Mesenchymal stem cell (in vitro differentiated cells and primary cell): ENCODE data around the gene WDR91.

Experiments
- DNase-seq: peaks from one replicate; pipeline ENCODE4 v3.0.0-alpha.2; 2013
- H2AFZ ChIP-seq: one replicate; pipeline ENCODE4 v1.6.1; 2013; ENCODE audit warnings: low read depth, mild to moderate bottlenecking, control low read depth, inconsistent platforms, low read length, moderate library complexity
- H2AK5ac ChIP-seq: 2 replicates; pipeline ENCODE4 v1.6.1; 2013; ENCODE audit warnings: low read length, moderate library complexity, mild to moderate bottlenecking, inconsistent platforms; ENCODE audit not compliant: severe bottlenecking
- H2BK120ac ChIP-seq: one replicate; pipeline ENCODE4 v1.6.1; 2013; ENCODE audit warnings: low read depth, mild to moderate bottlenecking, inconsistent platforms, low read length, moderate library complexity
- H2BK12ac ChIP-seq, 2 experiments: one replicate each; pipeline ENCODE4 v1.6.1; 2013; ENCODE audit warnings: inconsistent platforms in 2 of 2, low read length in 2 of 2, mild to moderate bottlenecking in 2 of 2, moderate library complexity in 2 of 2, control low read depth in 1 of 2
- H2BK15ac ChIP-seq: one replicate; pipeline ENCODE4 v1.6.1; 2013; ENCODE audit warnings: mild to moderate bottlenecking, low read depth, inconsistent platforms; ENCODE audit not compliant: poor library complexity, severe bottlenecking
- H2BK5ac ChIP-seq: 2 replicates; pipeline ENCODE4 v1.6.1; 2013; ENCODE audit warnings: low read depth, mild to moderate bottlenecking, low read length, control low read depth, inconsistent platforms; ENCODE audit not compliant: poor library complexity, severe bottlenecking
- H3K14ac ChIP-seq, 2 experiments: one replicate each; pipeline ENCODE4 v1.6.1; 2013; ENCODE audit warnings: inconsistent platforms in 2 of 2, low read length in 2 of 2, control low read depth in 1 of 2, mild to moderate bottlenecking in 1 of 2, moderate library complexity in 1 of 2
- H3K18ac ChIP-seq, 2 experiments: one replicate each; pipeline ENCODE4 v1.6.1; 2013; ENCODE audit warnings: inconsistent platforms in 2 of 2, low read length in 2 of 2, control low read depth in 1 of 2, low read depth in 1 of 2, mild to moderate bottlenecking in 1 of 2
- H3K23ac ChIP-seq, 2 experiments: one replicate each; pipeline ENCODE4 v1.6.1; 2013; ENCODE audit warnings: inconsistent platforms in 2 of 2, low read length in 2 of 2, mild to moderate bottlenecking in 2 of 2, moderate library complexity in 2 of 2, control low read depth in 1 of 2
- H3K27ac ChIP-seq: 2 replicates; pipeline ENCODE4 v1.5.1; 2013; ENCODE audit warnings: mild to moderate bottlenecking, moderate library complexity, low read length, control low read depth, inconsistent platforms; ENCODE audit not compliant: poor library complexity, severe bottlenecking
- H3K27me3 ChIP-seq, 2 experiments: 2 replicates each; pipeline versions ENCODE4 v1.6.1 to v1.7.0; 2013; ENCODE audit warnings: low read length in 2 of 2, mild to moderate bottlenecking in 2 of 2, moderate library complexity in 2 of 2, control low read depth in 1 of 2, inconsistent platforms in 1 of 2; ENCODE audit not compliant: control insufficient read depth in 1 of 2, insufficient read depth in 1 of 2
- H3K36me3 ChIP-seq, 2 experiments: 2 replicates each; pipeline versions ENCODE4 v1.6.1 to v1.7.0; 2013; ENCODE audit warnings: low read length in 2 of 2, control low read depth in 1 of 2, inconsistent platforms in 1 of 2, low read depth in 1 of 2, mild to moderate bottlenecking in 1 of 2; ENCODE audit not compliant: insufficient read depth in 2 of 2, control insufficient read depth in 1 of 2
- H3K4ac ChIP-seq, 2 experiments: one replicate each; pipeline ENCODE4 v1.6.1; 2013; ENCODE audit warnings: inconsistent platforms in 2 of 2, low read length in 2 of 2, mild to moderate bottlenecking in 2 of 2, moderate library complexity in 2 of 2, control low read depth in 1 of 2, low read depth in 1 of 2
- H3K4me1 ChIP-seq: 2 replicates; pipeline ENCODE4 v1.6.1; 2013; ENCODE audit warnings: low read depth, low read length, control low read depth; ENCODE audit not compliant: control insufficient read depth, insufficient read depth
- H3K4me2 ChIP-seq: 2 replicates; pipeline ENCODE4 v1.6.1; 2013; ENCODE audit warnings: low read length, mild to moderate bottlenecking, inconsistent platforms; ENCODE audit not compliant: poor library complexity, severe bottlenecking
- H3K4me3 ChIP-seq, 2 experiments: 2 replicates each; pipeline versions ENCODE4 v1.5.1 to v1.7.0; 2013; ENCODE audit warnings: low read length in 2 of 2, mild to moderate bottlenecking in 2 of 2, control low read depth in 1 of 2, low read depth in 1 of 2; ENCODE audit not compliant: insufficient read depth in 1 of 2
- H3K79me1 ChIP-seq: replicated peaks from 2 replicates; pipeline ENCODE4 v1.6.1; 2013; ENCODE audit warnings: mild to moderate bottlenecking, control low read depth, low read length, inconsistent platforms; ENCODE audit not compliant: poor library complexity, severe bottlenecking
- H3K9ac ChIP-seq: 2 replicates; pipeline ENCODE4 v1.7.0; 2013; ENCODE audit warnings: mild to moderate bottlenecking, low read length, moderate library complexity
- H3K9me3 ChIP-seq: 2 replicates; pipeline ENCODE4 v1.7.0; 2013; ENCODE audit warnings: mild to moderate bottlenecking, low read length; ENCODE audit not compliant: control insufficient read depth
- H4K8ac ChIP-seq: one replicate; pipeline ENCODE4 v1.6.1; 2013; ENCODE audit warnings: inconsistent platforms, mild to moderate bottlenecking, low read length, moderate library complexity
- H4K91ac ChIP-seq: one replicate; pipeline ENCODE4 v1.6.1; 2013; ENCODE audit warnings: mild to moderate bottlenecking, low read length, inconsistent platforms
- WGBS: methylation state at CpG from one replicate; pipeline ENCODE4 v1.1.7; 2013; ENCODE audit warnings: mixed read lengths; 5-methylcytosine and 5-hydroxymethylcytosine counted together

The WDR91 gene

DNA sequence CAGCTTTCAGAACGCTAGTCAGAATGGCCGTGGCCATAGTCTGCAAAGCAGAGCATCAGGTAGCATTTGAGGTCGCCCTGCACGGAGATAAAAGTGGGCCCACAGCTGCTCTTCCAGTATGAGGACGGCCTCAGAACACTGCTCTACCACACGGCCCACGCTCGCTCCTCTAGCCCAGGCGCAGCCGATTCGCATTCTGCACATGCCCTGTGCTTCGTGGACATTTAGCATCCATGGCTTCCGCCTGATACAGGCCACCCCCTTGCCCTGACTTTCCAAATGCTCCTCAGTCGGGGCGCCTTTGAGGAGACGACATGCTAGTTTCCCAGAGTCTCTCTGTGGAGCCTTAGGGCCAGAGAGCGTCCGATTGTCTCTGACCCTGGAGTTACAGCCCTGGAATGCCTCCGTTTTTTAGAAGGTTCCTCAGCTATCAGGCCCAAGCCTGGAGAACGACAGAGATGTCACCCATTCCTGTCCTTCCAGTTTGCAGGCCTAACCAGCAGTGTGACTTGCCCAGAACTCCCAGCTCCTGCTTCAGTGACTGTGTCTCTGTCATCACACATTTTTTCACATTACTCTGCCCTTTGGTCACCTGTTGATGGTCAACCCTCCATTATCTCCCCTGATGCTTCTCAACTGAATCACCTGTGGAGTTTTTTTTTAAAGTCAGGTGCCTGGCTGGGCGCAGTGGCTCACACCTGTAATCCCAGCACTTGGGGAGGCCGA is 36.6 kb upstream of the WDR91 start:
- no peak overlapping the region for H2AK5ac ChIP-seq
- H2BK12ac ChIP-seq, result no peak overlapping the region
- no peaks in the 10 kb centered on the region for H3K79me1 ChIP-seq
- no peak overlapping the region for H4K8ac ChIP-seq
- no peak overlapping the region for H2BK15ac ChIP-seq
- no peak overlapping the region for H3K23ac ChIP-seq
- WGBS, result 92% methylated on average over 22 of the region's 22 CpGs
- no peak overlapping the region for H2AFZ ChIP-seq
- no peak overlapping the region for H3K18ac ChIP-seq
- H3K4me3 ChIP-seq, result no peak overlapping the region
- no peaks in the 10 kb centered on the region for H3K9me3 ChIP-seq
- no peak overlapping the region for H2BK120ac ChIP-seq
- DNase-seq, result no peak
- peaks cover 6% of the 10 kb centered on the region for H3K4me1 ChIP-seq
- H3K36me3 ChIP-seq, result peaks cover 0 to 2% of the 10 kb centered on the region in 2 experiments
- no peak overlapping the region for H4K91ac ChIP-seq
- H3K27me3 ChIP-seq, result peaks cover 0 to 4% of the 10 kb centered on the region in 2 experiments
- no peak overlapping the region for H2BK5ac ChIP-seq
- no peak overlapping the region for H3K4me2 ChIP-seq
- H3K14ac ChIP-seq, result no peak overlapping the region
- H3K4ac ChIP-seq, result peak overlapping the region in 1 of 2 experiments; percentile 53
- no peak overlapping the region for H3K9ac ChIP-seq
- no peak overlapping the region for H3K27ac ChIP-seq

DNA sequence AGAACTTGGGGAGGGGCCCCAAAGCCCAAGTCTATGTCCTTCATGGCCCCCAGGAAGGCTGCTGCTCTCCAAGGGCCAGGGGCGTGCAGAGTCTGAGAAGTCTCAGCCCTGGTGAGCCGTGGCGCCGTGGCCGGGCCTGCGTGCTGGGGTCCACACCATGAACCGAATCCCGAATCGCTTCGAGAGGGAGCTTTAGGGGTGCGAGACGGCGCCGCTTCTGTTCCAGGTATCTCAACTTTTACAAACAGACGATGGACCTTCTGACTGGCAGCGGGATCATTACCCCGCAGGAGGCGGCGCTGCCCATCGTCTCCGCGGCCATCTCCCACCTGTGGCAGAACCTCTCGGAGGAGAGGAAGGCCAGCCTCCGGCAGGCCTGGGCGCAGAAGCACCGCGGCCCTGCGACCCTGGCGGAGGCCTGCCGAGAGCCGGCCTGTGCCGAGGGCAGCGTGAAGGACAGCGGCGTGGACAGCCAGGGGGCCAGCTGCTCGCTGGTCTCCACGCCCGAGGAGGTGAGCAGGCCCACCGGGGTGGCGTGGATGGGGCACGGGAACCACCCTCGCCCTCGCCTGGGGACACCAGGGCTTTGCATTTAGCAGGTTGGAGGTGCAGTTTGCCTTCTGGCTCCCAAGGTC is 35.0 kb upstream of the WDR91 start:
- Histone ChIP-seq H2AK5ac (no peak overlapping the region), H2BK120ac (no peak overlapping the region), H3K4me2 (no peak overlapping the region), H3K36me3 (peaks cover 0 to 2% of the 10 kb centered on the region in 2 experiments), H3K4me1 (peaks cover 6% of the 10 kb centered on the region), H3K4ac (no peak overlapping the region), H3K4me3 (no peak overlapping the region), H3K27ac (no peak overlapping the region), H3K14ac (no peak overlapping the region), H4K8ac (no peak overlapping the region), H2BK12ac (no peak overlapping the region), H3K18ac (no peak overlapping the region), H3K79me1 (no peaks in the 10 kb centered on the region), H3K9me3 (no peaks in the 10 kb centered on the region), H2AFZ (no peak overlapping the region), H2BK15ac (no peak overlapping the region), H2BK5ac (no peak overlapping the region), H4K91ac (no peak overlapping the region), H3K9ac (no peak overlapping the region), H3K27me3 (peaks cover 0 to 8% of the 10 kb centered on the region in 2 experiments), H3K23ac (no peak overlapping the region)
- DNase-seq, result no peak
- 96% methylated on average over 43 of the region's 43 CpGs for WGBS

DNA sequence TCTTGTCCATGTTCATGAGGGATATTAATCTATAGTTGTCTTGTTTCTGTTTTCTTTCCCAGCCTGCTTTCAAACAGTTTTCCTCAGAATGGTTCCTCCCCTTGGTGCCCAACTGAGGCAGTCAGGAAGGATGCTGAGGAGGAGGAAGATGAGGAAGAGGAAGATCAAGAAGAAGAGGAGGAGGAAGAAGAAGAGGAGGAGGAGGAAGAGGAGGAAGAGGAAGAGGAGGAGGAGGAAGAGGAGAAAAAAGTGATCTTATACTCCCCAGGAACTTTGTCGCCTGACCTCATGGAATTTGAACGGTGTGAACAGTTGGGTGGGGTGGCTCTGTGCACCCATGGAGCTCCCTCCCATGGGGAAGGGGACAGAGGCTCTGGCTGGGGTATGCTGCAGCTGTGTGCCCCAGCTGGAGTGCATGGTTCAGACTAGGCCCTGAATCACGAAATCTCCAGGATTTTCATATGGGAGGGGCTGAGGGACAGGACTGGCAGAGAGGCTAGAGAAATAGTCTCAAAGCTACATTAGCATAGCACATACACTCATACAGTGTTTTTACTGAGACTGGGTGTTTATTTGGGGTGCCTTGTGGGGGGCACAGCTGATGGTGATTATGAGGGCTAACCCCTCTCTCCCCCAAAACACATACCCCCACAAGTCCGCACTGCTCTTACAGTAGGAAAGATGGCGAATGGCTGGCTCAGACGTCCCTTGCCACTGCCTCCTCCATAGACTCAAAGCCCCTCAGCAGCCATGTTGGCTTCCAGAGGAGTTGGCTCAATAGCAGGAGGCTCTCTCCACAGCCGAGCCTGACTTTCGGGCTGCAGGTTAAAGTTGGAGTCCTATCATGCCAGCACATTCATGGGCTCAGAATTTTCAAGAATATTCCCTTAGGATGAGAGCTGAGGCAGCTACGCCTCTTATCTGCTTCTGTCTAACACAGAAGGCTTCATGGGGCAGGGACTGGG is 34.2 kb upstream of the WDR91 start:
- DNase-seq, result no peak
- no peak overlapping the region for H3K18ac ChIP-seq
- peaks cover 6% of the 10 kb centered on the region for H3K4me1 ChIP-seq
- H4K8ac ChIP-seq, result no peak overlapping the region
- H2BK15ac ChIP-seq, result no peak overlapping the region
- no peak overlapping the region for H2BK120ac ChIP-seq
- H3K4me2 ChIP-seq, result no peak overlapping the region
- no peak overlapping the region for H3K9ac ChIP-seq
- no peak overlapping the region for H3K14ac ChIP-seq
- H2BK5ac ChIP-seq, result no peak overlapping the region
- no peak overlapping the region for H2AK5ac ChIP-seq
- no peak overlapping the region for H3K4ac ChIP-seq
- no peak overlapping the region for H3K4me3 ChIP-seq
- peaks cover 0 to 2% of the 10 kb centered on the region in 2 experiments for H3K36me3 ChIP-seq
- H3K9me3 ChIP-seq, result no peaks in the 10 kb centered on the region
- no peak overlapping the region for H4K91ac ChIP-seq
- H2AFZ ChIP-seq, result no peak overlapping the region
- WGBS, result 93% methylated on average over 8 of the region's 9 CpGs
- H3K23ac ChIP-seq, result no peak overlapping the region
- no peak overlapping the region for H2BK12ac ChIP-seq
- peaks cover 0 to 16% of the 10 kb centered on the region in 2 experiments for H3K27me3 ChIP-seq
- no peak overlapping the region for H3K27ac ChIP-seq
- no peaks in the 10 kb centered on the region for H3K79me1 ChIP-seq
